DOHH2 (cell line): ENCODE results near the gene CYB5D1.

Experiments
- H3F3A ChIP-seq: fragments of 200-600 bp; sonication (generic), shearing (Covaris generic); 2 replicates; pipeline ENCODE4 v1.6.0; 2016; ENCODE audit warnings: antibody characterized with exemption, mild to moderate bottlenecking; ENCODE audit not compliant: control insufficient read depth, insufficient read depth
- H3K27ac ChIP-seq: fragments of 200-600 bp; sonication (generic); 2 replicates; pipeline ENCODE4 v1.5.1; 2014; ENCODE audit warnings: low read depth, mild to moderate bottlenecking, low read length, moderate library complexity
- H3K27me3 ChIP-seq: fragments of 200-600 bp; sonication (generic); 2 replicates; pipeline ENCODE4 v1.6.1; 2014; ENCODE audit warnings: mild to moderate bottlenecking, low read length, mixed read lengths; ENCODE audit not compliant: control insufficient read depth
- H3K36me3 ChIP-seq: fragments of 200-600 bp; sonication (generic); 2 replicates; pipeline ENCODE4 v1.6.1; 2014; ENCODE audit warnings: mild to moderate bottlenecking, low read length, moderate library complexity, mixed read lengths; ENCODE audit not compliant: control insufficient read depth
- H3K4me1 ChIP-seq: fragments of 200-600 bp; sonication (generic); 2 replicates; pipeline ENCODE4 v1.6.1; 2014; ENCODE audit warnings: mild to moderate bottlenecking, low read length, mixed read lengths; ENCODE audit not compliant: control insufficient read depth
- H3K4me2 ChIP-seq: fragments of 200-600 bp; sonication (generic); 2 replicates; pipeline ENCODE4 v1.6.0; 2014; ENCODE audit warnings: mild to moderate bottlenecking, low read length, moderate library complexity
- H3K4me3 ChIP-seq: fragments of 200-600 bp; sonication (generic); 2 replicates; pipeline ENCODE4 v1.5.1; 2014; ENCODE audit warnings: mild to moderate bottlenecking, low read length, mixed read lengths
- H3K79me2 ChIP-seq: fragments of 200-600 bp; sonication (generic); 2 replicates; pipeline ENCODE4 v1.6.1; 2014; ENCODE audit warnings: mild to moderate bottlenecking, low read length, mixed read lengths; ENCODE audit not compliant: control insufficient read depth
- H3K9me2 ChIP-seq: fragments of 200-600 bp; sonication (generic); replicated peaks from 2 replicates; pipeline ENCODE4 v1.6.1; 2014; ENCODE audit warnings: mild to moderate bottlenecking, low read length, mixed read lengths; ENCODE audit not compliant: control insufficient read depth
- H3K9me3 ChIP-seq: fragments of 200-600 bp; sonication (generic); 2 replicates; pipeline ENCODE4 v1.6.1; 2014; ENCODE audit warnings: antibody characterized with exemption, low read length, mixed read lengths; ENCODE audit not compliant: control insufficient read depth, insufficient read depth
- H4K20me1 ChIP-seq: fragments of 200-600 bp; sonication (generic); 2 replicates; pipeline ENCODE4 v1.6.0; 2014; ENCODE audit warnings: low read depth, mild to moderate bottlenecking, antibody characterized with exemption, low read length, moderate library complexity; ENCODE audit not compliant: control insufficient read depth, insufficient read depth
- EZH2phosphoT487 ChIP-seq: fragments of 200-600 bp; sonication (generic); IDR thresholded peaks from 2 replicates; pipeline ENCODE4 v1.6.1; 2017; ENCODE audit warnings: borderline replicate concordance, mild to moderate bottlenecking, antibody characterized with exemption, low read length, moderate library complexity, mixed read lengths
- TF ChIP-seq, protein P1 (sequence below): fragments of 200-600 bp; sonication (generic); IDR thresholded peaks from one replicate; pipeline ENCODE4 v1.5.1; 2014; ENCODE audit warnings: antibody characterized with exemption, mild to moderate bottlenecking, low read depth, low read length; ENCODE audit not compliant: poor library complexity, severe bottlenecking

Gene CYB5D1

DNA sequence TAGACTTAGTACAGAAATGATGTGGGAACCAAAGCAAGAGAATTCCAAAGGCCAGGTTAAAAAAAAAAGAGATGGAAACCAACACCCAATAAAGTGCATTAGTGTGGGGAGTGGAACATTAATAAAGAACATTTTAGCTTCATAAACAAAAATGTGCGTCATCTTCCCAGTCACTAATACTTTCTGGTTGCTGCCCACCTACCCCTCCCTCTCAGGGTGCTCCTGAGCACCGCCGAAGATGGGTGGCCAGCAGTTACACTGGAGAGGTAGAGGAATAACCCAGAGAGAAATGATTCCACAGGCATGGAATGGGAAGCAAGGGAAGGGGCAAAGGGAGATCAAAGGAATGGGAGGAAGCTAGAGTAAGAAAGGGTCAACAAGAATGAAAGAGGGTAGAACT is 24.8 kb downstream of the CYB5D1 start:
- H3K79me2 ChIP-seq = peaks cover 61% of the 10 kb centered on the region
- no peaks in the 10 kb centered on the region for H3K27me3 ChIP-seq
- no peaks in the 10 kb centered on the region for H3K9me2 ChIP-seq
- peak overlapping the region; percentile 87 for H3K27ac ChIP-seq
- TF ChIP-seq EZH2phosphoT487 = no peak
- TF ChIP-seq, protein P1, sequence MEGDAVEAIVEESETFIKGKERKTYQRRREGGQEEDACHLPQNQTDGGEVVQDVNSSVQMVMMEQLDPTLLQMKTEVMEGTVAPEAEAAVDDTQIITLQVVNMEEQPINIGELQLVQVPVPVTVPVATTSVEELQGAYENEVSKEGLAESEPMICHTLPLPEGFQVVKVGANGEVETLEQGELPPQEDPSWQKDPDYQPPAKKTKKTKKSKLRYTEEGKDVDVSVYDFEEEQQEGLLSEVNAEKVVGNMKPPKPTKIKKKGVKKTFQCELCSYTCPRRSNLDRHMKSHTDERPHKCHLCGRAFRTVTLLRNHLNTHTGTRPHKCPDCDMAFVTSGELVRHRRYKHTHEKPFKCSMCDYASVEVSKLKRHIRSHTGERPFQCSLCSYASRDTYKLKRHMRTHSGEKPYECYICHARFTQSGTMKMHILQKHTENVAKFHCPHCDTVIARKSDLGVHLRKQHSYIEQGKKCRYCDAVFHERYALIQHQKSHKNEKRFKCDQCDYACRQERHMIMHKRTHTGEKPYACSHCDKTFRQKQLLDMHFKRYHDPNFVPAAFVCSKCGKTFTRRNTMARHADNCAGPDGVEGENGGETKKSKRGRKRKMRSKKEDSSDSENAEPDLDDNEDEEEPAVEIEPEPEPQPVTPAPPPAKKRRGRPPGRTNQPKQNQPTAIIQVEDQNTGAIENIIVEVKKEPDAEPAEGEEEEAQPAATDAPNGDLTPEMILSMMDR = no peak
- peaks cover 47% of the 10 kb centered on the region for H3F3A ChIP-seq
- H3K9me3 ChIP-seq = no peaks in the 10 kb centered on the region
- peak overlapping the region; percentile 75 for H3K4me3 ChIP-seq
- peaks cover 67% of the 10 kb centered on the region for H3K36me3 ChIP-seq
- H3K4me1 ChIP-seq = peaks cover 58% of the 10 kb centered on the region
- H3K4me2 ChIP-seq = peak overlapping the region; percentile 96
- no peaks in the 10 kb centered on the region for H4K20me1 ChIP-seq

DNA sequence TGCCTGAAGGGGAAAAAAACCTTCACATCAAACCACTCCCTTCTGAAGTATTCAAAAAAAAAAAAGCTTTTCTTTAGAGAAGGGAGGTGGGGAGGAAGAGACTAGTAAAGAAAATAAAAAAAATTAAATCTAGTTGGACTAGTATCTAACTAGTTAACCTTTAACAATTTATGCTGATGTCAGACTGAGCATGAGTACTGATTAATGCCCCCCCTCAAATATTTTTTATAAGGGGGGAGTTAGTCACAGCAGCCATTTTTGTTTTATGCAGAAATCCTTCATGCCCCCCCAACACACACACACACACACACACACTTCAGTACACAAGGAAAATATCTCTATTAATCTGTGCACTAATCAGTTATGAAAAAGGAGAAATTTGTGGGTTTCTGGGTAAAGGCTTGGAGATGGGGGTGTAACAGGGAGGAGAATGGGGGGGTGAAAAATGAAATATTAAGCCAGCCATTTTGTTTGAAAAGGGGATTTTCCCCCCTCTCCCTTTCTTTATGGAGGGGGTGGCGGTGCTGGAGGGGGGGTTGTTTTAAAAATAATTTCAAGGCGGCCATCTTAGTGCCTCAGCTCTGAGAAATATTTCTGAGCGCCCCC is 26.1 kb downstream of the CYB5D1 start:
- no peaks in the 10 kb centered on the region for H3K9me3 ChIP-seq
- peaks cover 47% of the 10 kb centered on the region for H3F3A ChIP-seq
- H3K27me3 ChIP-seq = no peaks in the 10 kb centered on the region
- peak overlapping the region; percentile 96 for H3K4me2 ChIP-seq
- H3K36me3 ChIP-seq = peaks cover 65% of the 10 kb centered on the region
- peak overlapping the region; percentile 87 for H3K27ac ChIP-seq
- H3K4me1 ChIP-seq = peaks cover 69% of the 10 kb centered on the region
- no peak for TF ChIP-seq EZH2phosphoT487
- TF ChIP-seq, protein P1 = no peak
- peak overlapping the region; percentile 75 for H3K4me3 ChIP-seq
- peaks cover 73% of the 10 kb centered on the region for H3K79me2 ChIP-seq
- no peaks in the 10 kb centered on the region for H3K9me2 ChIP-seq
- no peaks in the 10 kb centered on the region for H4K20me1 ChIP-seq

DNA sequence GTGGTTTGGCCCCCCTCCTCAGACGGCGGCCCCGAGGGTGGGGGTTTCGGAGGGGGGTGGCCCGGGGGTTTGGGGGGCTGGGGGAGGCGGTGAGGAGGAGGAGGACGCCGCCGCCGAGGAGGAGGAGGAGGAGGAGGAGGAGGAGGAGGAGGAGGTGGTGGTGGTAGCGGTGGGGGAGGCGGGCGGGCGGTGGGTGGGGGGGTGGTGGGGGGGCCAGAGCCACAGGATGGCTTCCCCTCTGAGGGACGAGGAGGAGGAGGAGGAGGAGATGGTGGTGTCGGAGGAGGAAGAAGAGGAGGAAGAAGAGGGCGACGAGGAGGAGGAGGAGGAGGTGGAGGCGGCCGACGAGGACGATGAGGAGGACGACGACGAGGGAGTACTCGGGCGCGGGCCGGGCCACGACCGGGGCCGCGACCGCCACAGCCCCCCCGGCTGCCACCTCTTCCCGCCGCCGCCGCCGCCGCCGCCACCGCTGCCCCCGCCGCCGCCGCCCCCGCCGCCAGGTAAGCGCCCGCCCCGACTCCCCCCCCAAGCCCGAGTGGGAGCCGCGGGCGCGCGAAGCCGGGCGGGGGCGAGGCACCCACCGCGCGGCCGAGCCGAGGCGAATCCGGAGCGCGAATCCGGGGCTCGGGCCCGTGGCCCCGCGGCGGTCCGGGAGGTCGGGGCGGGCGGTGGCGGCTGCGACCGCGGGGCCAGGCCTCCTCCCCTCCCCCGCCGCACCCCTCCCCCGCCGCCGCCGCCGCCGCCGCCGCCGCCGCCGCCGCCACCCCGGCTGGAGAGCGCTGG is 27.0 kb downstream of the CYB5D1 start:
- TF ChIP-seq EZH2phosphoT487 = no peak
- TF ChIP-seq, protein P1 = no peak
- H3K9me2 ChIP-seq = no peaks in the 10 kb centered on the region
- peak overlapping the region; percentile 99; the same call in 1 of the 2 replicates for H3K4me2 ChIP-seq
- H3K4me3 ChIP-seq = peak overlapping the region; percentile 95
- peaks cover 45% of the 10 kb centered on the region for H3F3A ChIP-seq
- H3K36me3 ChIP-seq = peaks cover 66% of the 10 kb centered on the region
- peaks cover 63% of the 10 kb centered on the region for H3K4me1 ChIP-seq
- peak overlapping the region; percentile 96 for H3K27ac ChIP-seq
- H3K9me3 ChIP-seq = no peaks in the 10 kb centered on the region
- peaks cover 80% of the 10 kb centered on the region for H3K79me2 ChIP-seq
- H3K27me3 ChIP-seq = no peaks in the 10 kb centered on the region
- H4K20me1 ChIP-seq = no peaks in the 10 kb centered on the region
